B cell (primary cell): ENCODE measurements around the gene LUC7L. TPM values are rescaled to one million over a fixed set of nuclear protein-coding genes. Genes with fewer than 3 reads are reported as not detected.

Source experiments
- ATAC-seq: fragments of 200-7000 bp; cut with Tn5 transposase; one replicate; pipeline ENCODE4 v1.10.0; 2021; ENCODE audit warnings: low read depth, mild to moderate bottlenecking, moderate number of reproducible peaks, moderate library complexity
- CTCF ChIA-PET: fragments of 350-600 bp; sonication (Branson Sonifier 250); formaldehyde crosslinking; loops from one replicate; lab custom pipeline; 2021; ENCODE audit warnings: antibody characterized with exemption, inconsistent platforms; lab: Charles Lee
- POLR2A ChIA-PET: fragments of 350-600 bp; sonication (Branson Sonifier 250); formaldehyde crosslinking; loops from one replicate; lab custom pipeline; 2021; ENCODE audit warnings: antibody characterized with exemption; lab: Charles Lee
- DNase-seq: peaks from one replicate; pipeline ENCODE4 v3.0.0; 2013
- H2AFZ ChIP-seq: 2 replicates; pipeline ENCODE4 v1.6.1; 2012; ENCODE audit warnings: mild to moderate bottlenecking, low read depth, low read length; ENCODE audit not compliant: insufficient read depth, poor library complexity, severe bottlenecking
- H3K27ac ChIP-seq, 2 donors: 1 replicate in 1 of 2; 2 replicates in 1 of 2; pipeline ENCODE4 v1.5.1; 2012 to 2013; ENCODE audit warnings: low read length in 2 of 2, mild to moderate bottlenecking in 2 of 2, moderate library complexity in 1 of 2
- H3K27me3 ChIP-seq, 4 experiments: fragments of 200-600 bp in 1 of 4; sonication (generic) in 1 of 4; replicated peaks in 1 of 4; 1 replicate in 2 of 4; 2 replicates in 2 of 4; pipeline versions ENCODE4 v1.6.1 to v1.7.0; 2013 to 2016; ENCODE audit warnings: low read length in 3 of 4, mild to moderate bottlenecking in 2 of 4, mixed read lengths in 1 of 4, moderate library complexity in 1 of 4; ENCODE audit not compliant: insufficient read depth in 4 of 4, control insufficient read depth in 3 of 4; ENCODE audit errors: control extremely low read depth in 1 of 4
- H3K36me3 ChIP-seq, 2 experiments: replicated peaks in 1 of 2; 1 replicate in 1 of 2; 2 replicates in 1 of 2; pipeline versions ENCODE4 v1.6.1 to v1.7.1; 2013; ENCODE audit warnings: low read length in 1 of 2; ENCODE audit not compliant: insufficient read depth in 2 of 2, control insufficient read depth in 1 of 2; ENCODE audit errors: control extremely low read depth in 1 of 2, extremely low read depth in 1 of 2
- H3K4me1 ChIP-seq, 2 donors: fragments of 200-600 bp in 1 of 2; sonication (generic) in 1 of 2; 1 replicate in 1 of 2; 2 replicates in 1 of 2; pipeline versions ENCODE4 v1.5.1 to v1.6.1; 2013 to 2017; ENCODE audit warnings: low read length in 2 of 2; ENCODE audit not compliant: control insufficient read depth in 2 of 2, insufficient read depth in 2 of 2
- H3K4me2 ChIP-seq: replicated peaks from 2 replicates; pipeline ENCODE3; 2012; ENCODE audit warnings: mild to moderate bottlenecking, low read depth, low read length; ENCODE audit not compliant: poor library complexity, severe bottlenecking
- H3K4me3 ChIP-seq, 5 experiments: fragments of 200-600 bp in 1 of 5; sonication (generic) in 1 of 5; 1 replicate in 3 of 5; 2 replicates in 2 of 5; pipeline versions ENCODE4 v1.5.1 to v1.7.0; 2011 to 2016; ENCODE audit warnings: low read length in 4 of 5, mild to moderate bottlenecking in 4 of 5, low read depth in 2 of 5, control low read depth in 1 of 5, moderate library complexity in 1 of 5; ENCODE audit not compliant: insufficient read depth in 1 of 5; ENCODE audit errors: control extremely low read depth in 1 of 5, extremely low read depth in 1 of 5
- H3K79me2 ChIP-seq: fragments of 200-600 bp; sonication (generic); one replicate; pipeline ENCODE4 v1.6.0; 2016; ENCODE audit warnings: low read length; ENCODE audit not compliant: control insufficient read depth, insufficient read depth
- H3K9ac ChIP-seq: fragments of 200-600 bp; sonication (generic); 2 replicates; pipeline ENCODE4 v1.6.1; 2017; ENCODE audit warnings: mild to moderate bottlenecking, low read length, moderate library complexity
- H3K9me3 ChIP-seq, 3 donors: one replicate each; pipeline versions ENCODE4 v1.6.1 to v1.7.1; 2013; ENCODE audit warnings: low read length in 2 of 3; ENCODE audit not compliant: control insufficient read depth in 2 of 3, insufficient read depth in 1 of 3; ENCODE audit errors: control extremely low read depth in 1 of 3
- H4K20me1 ChIP-seq: 2 replicates; pipeline ENCODE4 v1.6.0; 2012; ENCODE audit warnings: mild to moderate bottlenecking, low read length; ENCODE audit not compliant: insufficient read depth, control insufficient read depth, poor library complexity, severe bottlenecking
- H3K27ac Mint-ChIP-seq: one replicate; pipeline ENCODE4 v1.8.0; 2021; ENCODE audit warnings: mixed read lengths
- H3K27me3 Mint-ChIP-seq: one replicate; pipeline ENCODE4 v1.8.0; 2021; ENCODE audit warnings: mixed read lengths
- H3K4me1 Mint-ChIP-seq: one replicate; pipeline ENCODE4 v1.8.0; 2021; ENCODE audit warnings: mixed read lengths
- H3K4me3 Mint-ChIP-seq: one replicate; pipeline ENCODE4 v1.8.0; 2021; ENCODE audit warnings: mixed read lengths
- H3K9me3 Mint-ChIP-seq: one replicate; pipeline ENCODE4 v1.8.0; 2022; ENCODE audit warnings: mixed read lengths; ENCODE audit not compliant: insufficient read depth
- CTCF ChIP-seq: fragments of 200-600 bp; IDR thresholded peaks from one replicate; pipeline ENCODE4 v1.8.0; 2022; ENCODE audit warnings: antibody characterized with exemption, mild to moderate bottlenecking
- EZH2 ChIP-seq: IDR thresholded peaks from 2 replicates; pipeline ENCODE4 v1.6.1; 2012; ENCODE audit warnings: borderline replicate concordance, low read depth, mild to moderate bottlenecking, moderate library complexity, low read length; ENCODE audit not compliant: insufficient read depth, poor library complexity, severe bottlenecking
- WGBS: methylation state at CpG from one replicate; pipeline ENCODE4 v1.1.5; 2013; ENCODE audit warnings: missing lambda C conversion rate; ENCODE audit not compliant: insufficient coverage; 5-methylcytosine and 5-hydroxymethylcytosine counted together
- intact Hi-C: fragments of 100-400 bp; cut with micrococcal nuclease; formaldehyde crosslinking; loops from one replicate; pipeline ENCODE4 v1.10.0; 2022
- polyA plus RNA-seq: library from polyadenylated mRNA; depleted of rRNA; stranded (reverse); fragments of >200 nt; gene quantifications from 2 replicates; pipeline ENCODE4 v1.2.3, GENCODE V29; 2012
- total RNA-seq, 2 donors: library from RNA; stranded (reverse); fragments of 120-200 nt in 1 of 2; gene quantifications; 1 replicate in 1 of 2; 2 replicates in 1 of 2; pipeline versions ENCODE4 v1.2.3 to v1.2.4, GENCODE V29; 2013 to 2022

Gene LUC7L
- total and polyA plus RNA-seq, 2 donors (not counting 1 experiment from before 2014, with no cell fraction given), result 148 to 181 TPM

GRCh38 chr16:278863-279366 lies 49.7 kb upstream of the LUC7L start:
- Mint-ChIP-seq H3K9me3 (no peaks in the 10 kb centered on the region), H3K27ac (no peak overlapping the region), H3K27me3 (peaks cover 22% of the 10 kb centered on the region), H3K4me1 (peaks cover 7% of the 10 kb centered on the region), H3K4me3 (peak overlapping the region; percentile 14)
- Histone ChIP-seq H3K4me3 (no peak overlapping the region), H2AFZ (no peak overlapping the region), H3K9ac (no peak overlapping the region), H3K27me3 (peaks cover 0 to 42% (median 7%) of the 10 kb centered on the region in 4 experiments), H3K9me3 (no peaks in the 10 kb centered on the region), H3K4me2 (no peak overlapping the region), H3K4me1 (peaks cover 0 to 13% of the 10 kb centered on the region in 2 donors), H3K27ac (no peak overlapping the region), H4K20me1 (no peaks in the 10 kb centered on the region), H3K36me3 (no peaks in the 10 kb centered on the region), H3K79me2 (no peaks in the 10 kb centered on the region)
- ChIA-PET CTCF (no interaction called here), POLR2A (no interaction called here)
- TF ChIP-seq CTCF (no peak), EZH2 (no peak)
- ATAC-seq (no peak), DNase-seq (no peak)
- 13% methylated on average over 4 of the region's 6 CpGs for WGBS
- intact Hi-C loops, result no loop called here

- Histone ChIP-seq H3K27me3 (peaks cover 0 to 38% (median 10%) of the 10 kb centered on the region in 4 experiments), H3K4me3 (no peak overlapping the region), H3K27ac (no peak overlapping the region), H3K36me3 (no peaks in the 10 kb centered on the region), H3K9me3 (no peaks in the 10 kb centered on the region), H3K79me2 (no peaks in the 10 kb centered on the region), H4K20me1 (no peaks in the 10 kb centered on the region), H3K4me1 (peaks cover 0 to 13% of the 10 kb centered on the region in 2 donors), H3K4me2 (no peak overlapping the region), H3K9ac (no peak overlapping the region), H2AFZ (no peak overlapping the region)
- TF ChIP-seq EZH2, result no peak
- no peak for TF ChIP-seq CTCF
- H3K27me3 Mint-ChIP-seq, result peaks cover 25% of the 10 kb centered on the region
- ChIA-PET CTCF (no interaction called here), POLR2A (interaction anchor here (0.5 kb wide), 1 partner anchor 19 kb away, joined by 6 read pairs; no protein-coding TSS in a partner anchor)
- H3K4me3 Mint-ChIP-seq, result peak overlapping the region; percentile 68
- intact Hi-C loops, result no loop called here
- no peak for DNase-seq
- no peak for ATAC-seq
- peaks cover 7% of the 10 kb centered on the region for H3K4me1 Mint-ChIP-seq
- no peaks in the 10 kb centered on the region for H3K9me3 Mint-ChIP-seq
- WGBS, result 97% methylated on average over 17 of the region's 20 CpGs
- H3K27ac Mint-ChIP-seq, result no peak overlapping the region
Observed at GRCh38 chr16:276426-277077, 47.3 kb upstream of the LUC7L start.
